Omental fat pad (tissue), 4 donors: ENCODE measurements around the gene TRPC3. TPM values are rescaled to one million over a fixed set of nuclear protein-coding genes. Genes with fewer than 3 reads are reported as not detected.

Source experiments
- ATAC-seq: fragments of 150-250 bp; one replicate; pipeline ENCODE4 v1.9.1; 2016; ENCODE audit warnings: mild to moderate bottlenecking, moderate library complexity; ENCODE audit not compliant: low FRiP score
- DNase-seq: peaks from one replicate; pipeline ENCODE4 v3.0.0-alpha.2; 2019; ENCODE audit warnings: low spot score
- CTCF ChIP-seq, 3 donors: fragments of 450-650 bp; IDR thresholded peaks; one replicate each; pipeline ENCODE4 v1.5.1; 2016 to 2017; ENCODE audit warnings: antibody characterized with exemption in 3 of 3, mild to moderate bottlenecking in 3 of 3, moderate library complexity in 2 of 3
- total RNA-seq, 4 donors: library from RNA; depleted of rRNA; stranded (reverse); fragments of >200 nt; gene quantifications; one replicate each; pipeline ENCODE4 v1.1.0, GENCODE V29; 2016

TRPC3 gene
- total RNA-seq, 4 donors from 2014 or later: 0.65 to 2.7 (median 1.3) TPM

- no peak for ATAC-seq
- no peak for TF ChIP-seq CTCF (IDR thresholded peaks at IDR 0.05)
- DNase-seq: no peak
These were observed 37.1 kb upstream of the TRPC3 start for GRCh38 chr4:121988950-121989349.

GRCh38 chr4:121980643-121981042 lies 28.8 kb upstream of the TRPC3 start:
- no peak for ATAC-seq
- DNase-seq: no peak
- no peak for TF ChIP-seq CTCF (IDR thresholded peaks at IDR 0.05)

GRCh38 chr4:121978172-121978516 lies 26.3 kb upstream of the TRPC3 start:
- no peak for DNase-seq
- TF ChIP-seq CTCF (IDR thresholded peaks at IDR 0.05): no peak
- ATAC-seq: no peak

- no peak for DNase-seq
- ATAC-seq: no peak
- TF ChIP-seq CTCF (IDR thresholded peaks at IDR 0.05): no peak
These were observed 25.7 kb upstream of the TRPC3 start for GRCh38 chr4:121977251-121978171.

GRCh38 chr4:121975784-121976183 lies 23.9 kb upstream of the TRPC3 start:
- ATAC-seq: no peak
- no peak for TF ChIP-seq CTCF (IDR thresholded peaks at IDR 0.05)
- no peak for DNase-seq

GRCh38 chr4:121973816-121974215 lies 22.0 kb upstream of the TRPC3 start:
- no peak for TF ChIP-seq CTCF (IDR thresholded peaks at IDR 0.05)
- no peak for DNase-seq
- peak; percentile 72 for ATAC-seq

GRCh38 chr4:121968859-121969258 lies 17.0 kb upstream of the TRPC3 start:
- DNase-seq (no peak), ATAC-seq (no peak)
- no peak for TF ChIP-seq CTCF (IDR thresholded peaks at IDR 0.05)
